ENCODE results near the gene DECR2.
"Not testable (repeated sequence)": the region's sequence is repeated elsewhere in the genome, so short reads cannot be mapped to it uniquely, and the experiment has no call there.

DECR2 gene

DNA sequence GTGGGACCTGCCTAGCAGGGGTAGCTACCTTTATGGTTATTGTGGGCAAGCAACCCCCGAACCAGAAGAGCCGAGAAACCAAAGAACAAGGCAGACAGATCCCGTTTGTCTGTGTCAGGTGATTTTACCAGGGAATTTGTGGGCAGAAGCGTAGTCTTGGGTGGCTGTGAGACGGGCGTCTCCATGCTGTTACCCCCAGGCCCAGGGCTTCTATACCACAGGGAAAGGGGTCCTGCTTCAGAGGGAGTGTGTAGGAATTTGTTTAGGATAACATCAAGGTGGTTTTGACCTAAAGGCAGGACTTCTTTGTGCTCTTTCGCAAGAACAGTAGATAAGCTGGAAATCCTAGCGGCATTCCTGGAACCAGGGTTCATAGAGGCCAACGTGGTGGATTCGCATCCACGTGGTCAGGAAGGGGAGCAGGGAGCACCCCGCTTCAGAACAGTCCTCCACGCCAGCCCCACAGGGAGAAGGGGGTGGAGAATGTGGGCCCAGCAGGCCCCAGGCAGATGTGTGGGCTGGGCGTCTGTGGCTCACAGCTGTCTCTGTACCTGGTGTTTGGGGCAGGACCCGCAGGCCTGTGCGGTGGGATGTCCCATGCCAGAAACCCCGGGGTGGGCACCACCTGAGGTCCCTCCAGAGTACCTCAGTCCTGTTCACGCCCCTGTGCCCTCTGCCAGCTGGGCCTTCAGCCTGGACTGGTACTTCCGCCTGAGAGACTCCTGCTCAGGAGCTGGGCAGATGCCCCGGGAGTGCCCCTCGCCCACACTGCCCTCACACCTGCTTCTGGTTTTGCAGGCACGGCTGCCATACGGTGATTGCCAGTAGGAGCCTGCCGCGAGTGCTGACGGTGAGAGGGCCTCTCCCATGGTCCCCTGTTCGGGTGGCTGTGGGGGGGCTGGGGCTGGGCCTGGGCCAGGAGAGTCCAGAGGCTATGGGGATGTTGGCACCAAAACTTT is 4.1 kb downstream of the DECR2 start:
- no peak for DNase-seq

DNA sequence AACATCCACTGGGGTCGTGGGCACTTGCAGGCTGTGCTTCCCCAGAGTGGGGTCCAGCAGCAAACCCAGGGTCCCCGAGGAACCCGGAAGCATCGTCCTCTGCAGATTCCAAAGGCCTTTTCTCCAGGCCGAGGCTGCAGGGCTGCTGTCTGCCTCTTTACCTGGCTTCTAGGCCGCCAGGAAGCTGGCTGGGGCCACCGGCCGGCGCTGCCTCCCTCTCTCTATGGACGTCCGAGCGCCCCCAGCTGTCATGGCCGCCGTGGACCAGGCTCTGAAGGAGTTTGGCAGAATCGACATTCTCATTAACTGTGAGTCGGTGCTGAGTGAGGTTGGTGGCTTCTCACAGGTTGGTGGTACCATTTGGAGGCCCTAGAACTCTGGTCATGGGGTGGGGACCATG is 5.6 kb downstream of the DECR2 start:
- no peak for DNase-seq

DNA sequence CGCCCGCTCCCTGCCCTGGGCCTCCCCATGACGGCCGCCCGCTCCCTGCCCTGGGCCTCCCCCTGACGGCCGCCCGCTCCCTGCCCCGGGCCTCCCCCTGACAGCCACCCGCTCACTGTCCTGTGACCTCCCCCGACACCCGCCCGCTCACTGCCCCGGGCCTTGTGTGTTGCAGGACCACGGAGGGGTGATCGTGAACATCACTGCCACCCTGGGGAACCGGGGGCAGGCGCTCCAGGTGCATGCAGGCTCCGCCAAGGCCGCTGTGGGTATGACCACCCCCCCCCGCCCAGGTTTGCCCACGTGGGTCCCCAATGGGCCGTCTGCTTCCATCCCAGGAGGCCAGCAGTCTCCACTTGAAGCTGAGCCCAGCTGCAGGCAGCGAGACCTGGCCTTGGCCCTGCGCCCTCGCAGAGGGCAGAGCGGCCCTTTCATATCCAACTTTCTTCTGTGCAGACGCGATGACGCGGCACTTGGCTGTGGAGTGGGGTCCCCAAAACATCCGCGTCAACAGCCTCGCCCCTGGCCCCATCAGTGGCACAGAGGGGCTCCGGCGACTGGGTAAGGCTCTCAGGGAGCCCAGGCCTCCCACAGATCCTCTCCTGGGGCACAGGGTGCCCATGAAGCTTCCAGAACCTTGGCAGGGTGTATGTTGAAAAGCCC is 9.0 kb downstream of the DECR2 start:
- DNase-seq = no peak

DNA sequence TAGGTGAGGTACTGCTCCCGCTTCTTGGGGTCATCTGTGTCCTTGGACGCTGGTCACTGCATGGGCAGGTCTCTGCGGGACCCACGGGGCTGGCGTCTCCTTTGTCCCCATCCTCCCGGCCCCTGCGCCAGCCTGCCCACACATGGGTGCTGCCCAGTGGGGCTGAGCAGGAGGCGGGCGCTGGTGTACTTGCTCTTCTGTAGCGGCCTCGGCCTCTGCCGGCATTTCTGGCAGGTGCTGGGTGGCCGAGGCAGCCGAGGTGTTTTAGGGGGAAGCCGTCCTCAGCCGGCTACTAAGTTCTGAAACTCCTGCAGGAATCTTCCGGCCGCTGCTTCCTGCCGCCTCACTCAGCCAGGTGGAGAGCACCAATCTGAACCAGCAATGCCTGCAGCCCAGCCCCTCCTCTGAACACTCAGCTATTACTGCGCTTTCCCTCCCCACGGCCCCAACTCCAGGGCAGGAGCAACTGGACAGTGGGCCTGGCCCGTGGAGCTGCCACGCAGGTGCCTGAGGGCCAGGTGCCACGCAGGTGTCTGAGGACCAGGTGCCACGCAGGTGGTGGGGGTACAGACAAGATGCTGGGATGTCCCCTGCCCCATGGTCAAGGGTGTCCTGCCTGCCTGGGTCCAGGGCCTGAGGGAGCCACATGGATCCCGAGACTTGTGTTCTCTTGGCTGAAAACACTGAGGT is 10.0 kb downstream of the DECR2 start:
- no peak for DNase-seq

DNA sequence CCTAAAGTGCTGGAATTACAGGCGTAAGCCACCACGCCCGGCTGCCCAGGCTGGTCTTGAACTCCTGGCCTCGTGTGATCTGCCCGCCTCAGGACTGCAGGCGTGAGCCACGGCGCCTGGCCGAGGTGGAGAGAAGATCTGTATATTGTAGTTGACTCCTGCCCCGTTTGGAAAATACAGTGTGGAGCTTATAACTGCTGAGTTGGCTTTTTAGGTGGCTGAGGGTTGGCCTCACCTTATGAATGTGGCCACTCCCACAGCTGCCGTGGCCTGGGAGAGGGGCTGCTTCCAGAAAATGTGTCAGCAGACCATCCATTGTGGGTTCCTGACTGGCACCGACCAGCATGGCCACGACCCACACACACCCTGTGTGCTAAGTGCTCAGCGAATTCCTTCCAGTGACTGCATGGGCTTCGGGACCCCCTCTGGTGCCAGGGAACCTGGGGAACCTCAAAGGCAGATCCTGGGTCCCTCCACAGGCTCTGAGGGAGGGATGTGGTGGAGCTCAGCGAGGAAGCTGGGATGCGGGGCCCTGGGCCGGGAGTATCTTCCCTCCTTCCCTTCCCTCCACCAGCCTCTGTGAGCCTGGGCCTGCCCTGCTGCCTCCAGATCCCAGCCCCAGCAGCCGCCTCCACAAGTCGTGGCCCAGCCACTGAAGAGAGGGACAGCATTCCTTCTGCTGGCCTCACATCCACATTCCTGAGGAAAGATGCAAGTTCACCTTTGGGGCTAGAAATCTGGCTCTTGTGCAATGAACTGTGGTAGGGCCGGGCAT is 12.9 kb downstream of the DECR2 start:
- DNase-seq = no peak

DNA sequence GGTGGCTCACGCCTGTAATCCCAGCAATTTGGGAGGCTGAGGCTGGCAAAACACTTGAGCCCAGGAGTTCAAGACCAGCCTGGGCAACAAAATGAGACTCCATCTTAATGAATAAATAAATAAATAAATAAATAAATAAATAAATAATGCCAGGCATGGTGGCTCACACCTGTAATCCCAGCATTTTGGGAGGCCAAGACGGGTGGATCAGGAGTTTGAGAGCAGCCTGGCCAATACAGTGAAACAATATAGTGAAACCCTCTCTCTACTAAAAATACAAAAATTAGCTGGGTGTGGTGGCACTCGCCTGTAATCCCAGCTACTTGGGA is 13.4 kb downstream of the DECR2 start:
- not testable (repeated sequence) for DNase-seq

DNA sequence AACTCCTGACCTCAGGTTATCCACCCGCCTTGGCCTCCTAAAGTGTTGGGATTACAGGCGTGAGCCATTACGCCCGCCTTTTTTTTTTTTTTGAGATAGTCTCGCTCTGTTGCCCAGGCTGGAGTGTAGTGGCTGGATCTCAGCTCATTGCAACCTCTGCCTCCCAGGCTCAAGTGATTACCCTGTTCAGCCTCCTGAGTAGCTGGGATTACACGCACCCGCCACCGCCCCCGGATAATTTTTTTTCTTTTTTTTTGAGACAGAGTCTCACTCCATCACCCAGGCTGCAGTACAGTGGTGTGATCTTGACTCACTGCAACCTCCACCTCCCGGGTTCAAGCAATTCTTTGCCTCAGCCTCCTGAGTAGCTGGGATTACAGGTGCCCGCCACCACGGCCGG is 20.5 kb downstream of the DECR2 start:
- DNase-seq = not testable (repeated sequence)

DNA sequence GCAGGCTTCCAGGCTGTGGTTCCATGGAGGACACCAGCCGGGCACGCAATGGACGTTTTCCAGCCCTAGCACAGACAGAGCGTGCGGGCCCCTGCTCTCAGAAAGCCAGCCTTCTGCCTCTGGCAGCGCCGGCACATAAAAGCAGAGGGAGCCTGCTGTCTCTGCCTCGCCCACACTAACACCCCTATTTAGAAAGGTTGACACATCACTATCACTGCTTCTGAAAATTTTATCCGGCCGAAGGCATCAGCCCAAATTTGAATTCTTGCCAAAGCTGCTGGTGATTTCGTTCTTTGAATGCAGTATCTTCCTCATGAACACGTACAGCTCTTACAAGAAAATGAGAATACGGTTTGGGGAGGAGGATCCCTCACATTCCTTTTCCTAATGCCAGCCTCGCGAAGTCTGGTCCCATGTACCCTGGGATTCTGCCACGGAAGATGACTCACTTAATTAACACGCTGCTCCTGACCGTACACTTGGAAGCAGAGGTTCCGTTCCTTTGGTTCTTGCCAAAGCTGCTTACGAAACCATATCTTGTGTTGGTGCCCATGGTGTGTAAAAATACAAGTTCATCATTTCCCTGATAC is 22.4 kb downstream of the DECR2 start:
- no peak for DNase-seq

DNA sequence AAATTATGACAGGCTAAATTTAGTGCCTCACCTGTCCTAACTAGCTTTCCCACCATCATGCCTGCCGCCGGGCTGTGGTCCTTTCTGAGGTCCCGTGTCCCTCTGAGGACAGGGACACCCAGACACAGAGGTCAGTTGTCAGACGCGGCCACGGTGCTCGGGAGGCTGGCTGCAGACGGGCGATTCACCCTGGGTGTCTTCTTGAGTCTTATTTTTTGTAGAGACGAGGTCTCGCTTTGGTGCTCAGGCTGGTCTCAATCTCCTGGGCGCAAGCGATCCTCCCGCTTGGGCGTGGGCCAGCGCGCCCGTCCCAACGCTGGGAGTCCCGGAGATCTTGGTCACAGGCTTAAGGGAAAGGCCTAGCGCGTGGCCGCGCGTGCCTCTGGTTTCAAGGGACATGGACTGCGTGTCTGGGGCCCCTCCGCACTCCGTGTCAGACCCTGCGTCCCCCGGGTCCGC is 23.0 kb downstream of the DECR2 start:
- no peak for DNase-seq

DNA sequence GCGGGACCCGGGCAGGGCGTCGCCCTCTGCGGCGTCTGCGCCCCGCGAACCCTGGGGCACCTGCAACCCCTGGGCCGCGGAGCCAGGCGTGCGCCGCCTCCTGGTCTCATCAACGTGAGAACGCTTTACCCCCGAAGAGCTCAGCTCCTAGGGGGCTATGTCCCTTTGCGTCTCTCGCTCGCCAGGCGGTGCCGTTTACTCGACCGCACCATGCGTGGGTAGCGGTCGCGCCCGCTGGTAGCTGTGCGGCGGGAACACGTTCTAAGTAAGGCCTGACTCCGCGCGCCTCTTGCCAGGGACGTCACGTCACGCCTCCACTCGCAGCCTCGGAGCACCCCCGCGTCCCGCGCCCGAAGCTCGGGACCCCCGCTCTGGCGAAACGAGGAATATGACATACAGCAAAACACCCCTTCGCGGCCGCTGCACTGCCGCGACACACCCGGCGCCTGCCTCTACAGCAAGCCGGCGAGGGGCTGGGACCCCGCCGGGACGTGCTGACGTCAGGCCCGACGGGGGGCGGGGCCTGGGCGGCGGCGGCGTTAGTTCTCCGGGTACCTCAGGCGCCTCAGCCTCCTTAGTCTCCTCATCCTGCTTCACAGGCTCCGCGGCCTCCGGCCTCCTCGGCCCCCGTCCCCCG is 23.5 kb downstream of the DECR2 start, which contains the start of gene RAB11FIP3:
Gene RAB11FIP3 (plus strand): TSS at position 568 of the 637 bp plus-strand sequence. CDS start 358 bp downstream, outside the sequence.
- DNase-seq = peak; percentile 78

DNA sequence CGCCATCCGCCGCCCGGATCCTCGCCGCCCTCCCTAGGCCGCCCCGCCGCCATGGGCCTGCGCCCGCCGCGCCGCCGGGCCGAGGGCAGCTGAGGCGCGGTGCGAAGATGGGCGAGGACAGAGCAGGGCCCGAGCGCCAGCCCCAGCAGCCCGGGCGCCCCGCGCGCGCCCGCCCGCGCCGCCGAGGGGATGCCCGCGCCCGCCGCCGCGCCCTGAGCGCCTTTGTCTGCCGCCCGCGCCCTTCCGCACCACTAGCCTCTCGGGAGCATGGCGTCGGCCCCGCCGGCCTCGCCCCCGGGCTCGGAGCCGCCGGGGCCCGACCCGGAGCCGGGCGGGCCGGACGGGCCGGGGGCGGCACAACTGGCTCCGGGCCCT is 24.0 kb downstream of the DECR2 start:
- DNase-seq = no peak

DNA sequence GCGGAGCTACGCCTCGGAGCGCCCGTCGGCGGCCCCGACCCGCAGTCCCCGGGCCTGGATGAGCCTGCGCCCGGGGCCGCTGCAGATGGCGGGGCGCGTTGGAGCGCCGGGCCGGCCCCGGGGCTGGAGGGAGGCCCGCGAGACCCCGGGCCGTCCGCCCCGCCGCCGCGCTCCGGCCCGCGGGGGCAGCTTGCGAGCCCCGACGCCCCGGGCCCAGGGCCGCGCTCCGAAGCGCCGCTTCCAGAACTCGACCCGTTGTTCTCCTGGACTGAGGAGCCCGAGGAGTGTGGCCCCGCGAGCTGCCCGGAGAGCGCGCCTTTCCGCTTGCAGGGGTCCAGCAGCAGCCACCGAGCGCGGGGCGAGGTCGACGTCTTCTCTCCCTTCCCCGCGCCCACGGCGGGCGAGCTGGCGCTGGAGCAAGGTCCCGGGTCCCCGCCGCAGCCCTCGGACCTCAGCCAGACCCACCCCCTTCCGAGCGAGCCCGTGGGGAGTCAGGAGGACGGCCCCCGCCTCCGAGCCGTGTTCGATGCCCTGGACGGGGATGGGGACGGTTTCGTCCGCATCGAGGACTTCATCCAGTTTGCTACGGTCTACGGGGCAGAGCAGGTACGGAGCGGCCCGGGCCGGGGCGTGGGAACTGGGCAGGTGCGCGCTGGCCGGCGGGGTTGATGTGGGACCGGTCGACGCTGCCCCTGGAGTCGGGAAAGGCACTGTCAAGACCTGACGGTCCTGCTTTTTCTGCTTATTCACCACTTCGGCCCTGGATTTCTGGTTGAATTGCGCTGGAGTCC is 24.6 kb downstream of the DECR2 start:
- no peak for DNase-seq

DNA sequence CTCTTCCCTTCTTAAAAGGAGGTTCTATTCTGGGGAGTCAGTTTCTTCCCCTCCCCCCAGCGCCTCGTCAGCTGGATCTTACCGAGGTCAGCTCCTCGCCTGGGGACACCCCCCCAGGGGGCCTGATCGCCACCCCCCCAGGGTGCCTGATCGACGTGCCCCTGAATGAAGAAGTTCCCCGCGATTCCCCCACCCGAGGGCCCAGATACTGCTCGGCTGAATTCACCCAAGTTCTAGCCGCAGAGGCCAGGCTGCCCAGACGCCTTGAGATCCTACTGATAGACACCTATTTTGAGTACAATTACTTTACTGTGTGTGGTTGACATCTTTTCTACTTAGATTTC is 25.2 kb downstream of the DECR2 start:
- no peak for DNase-seq

DNA sequence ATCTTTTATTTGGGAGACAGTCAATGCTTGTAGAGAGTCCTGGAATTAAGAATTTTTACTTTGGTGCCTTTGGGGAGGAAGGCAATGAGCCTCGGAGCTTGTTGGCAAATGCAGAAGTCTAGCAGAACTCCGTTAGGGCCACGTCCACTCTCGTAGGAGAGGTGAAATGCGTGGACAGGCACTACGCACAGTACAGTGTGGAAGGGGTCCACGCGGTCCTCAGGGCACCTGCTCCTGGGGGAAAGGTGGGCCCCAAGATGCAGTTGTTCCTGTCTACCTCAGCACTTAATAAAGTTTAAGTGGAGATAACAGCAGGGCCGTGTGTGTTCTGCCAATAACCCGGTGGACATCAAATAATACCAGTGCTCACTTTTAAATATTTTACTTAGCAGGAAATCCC is 25.6 kb downstream of the DECR2 start:
- no peak for DNase-seq

DNA sequence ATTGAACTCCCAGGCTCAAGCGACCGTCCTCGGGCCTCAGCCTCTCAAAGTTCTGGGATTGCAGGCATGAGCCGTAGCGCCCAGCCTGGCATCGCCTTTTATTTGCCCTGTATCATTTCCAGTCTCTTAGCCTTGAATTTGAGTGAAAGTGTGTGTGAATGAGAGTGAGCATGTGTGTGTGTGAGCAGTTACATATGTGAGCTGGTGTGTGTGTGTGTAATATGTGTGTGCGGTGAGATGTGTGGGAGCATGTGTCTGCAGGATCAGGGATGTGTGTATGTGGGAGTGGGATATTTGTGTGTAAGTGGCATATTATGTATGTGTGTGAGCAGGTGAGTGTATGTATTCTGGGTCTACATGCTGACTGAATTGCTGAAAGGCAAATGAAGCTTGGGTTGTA is 29.2 kb downstream of the DECR2 start:
- DNase-seq = no peak

DNA sequence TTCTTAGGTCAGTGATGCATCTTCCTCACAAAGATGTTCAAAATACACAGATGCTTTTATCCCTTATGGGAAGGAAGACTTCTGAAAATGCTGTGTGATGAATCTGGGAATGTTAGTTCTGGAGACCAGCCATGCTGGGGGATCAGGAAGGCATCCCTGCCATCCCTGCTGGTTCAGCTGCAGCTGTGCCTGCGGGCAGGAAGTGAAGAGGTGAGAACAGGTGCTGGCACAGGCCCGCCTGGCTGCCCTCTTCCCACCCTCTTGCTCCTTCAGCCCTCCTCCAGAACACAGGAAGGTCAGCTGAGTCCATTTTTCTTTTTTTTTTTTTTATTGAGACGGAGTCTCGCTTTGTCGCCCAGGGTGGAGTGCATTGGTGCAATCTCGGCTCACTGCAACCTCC is 38.9 kb downstream of the DECR2 start:
- no peak for DNase-seq

DNA sequence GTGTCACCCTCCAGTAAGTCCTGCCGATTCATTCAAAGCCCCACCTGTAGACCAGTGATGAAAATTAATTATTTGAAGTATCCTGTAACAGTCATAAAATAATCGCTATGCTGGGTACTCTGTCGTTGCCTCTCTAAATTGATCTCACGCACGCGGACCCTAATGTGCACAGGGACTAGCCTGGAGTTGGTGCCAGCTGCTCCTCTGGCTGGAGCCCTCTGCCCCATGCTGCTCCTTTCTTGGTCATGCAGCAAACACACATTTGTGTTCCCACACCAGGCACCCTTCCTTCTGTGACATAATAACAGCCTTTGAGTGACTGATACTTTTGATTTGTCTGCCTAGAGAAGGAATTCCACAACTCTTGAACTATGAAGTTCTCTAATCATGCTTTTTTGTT is 39.8 kb downstream of the DECR2 start:
- no peak for DNase-seq

DNA sequence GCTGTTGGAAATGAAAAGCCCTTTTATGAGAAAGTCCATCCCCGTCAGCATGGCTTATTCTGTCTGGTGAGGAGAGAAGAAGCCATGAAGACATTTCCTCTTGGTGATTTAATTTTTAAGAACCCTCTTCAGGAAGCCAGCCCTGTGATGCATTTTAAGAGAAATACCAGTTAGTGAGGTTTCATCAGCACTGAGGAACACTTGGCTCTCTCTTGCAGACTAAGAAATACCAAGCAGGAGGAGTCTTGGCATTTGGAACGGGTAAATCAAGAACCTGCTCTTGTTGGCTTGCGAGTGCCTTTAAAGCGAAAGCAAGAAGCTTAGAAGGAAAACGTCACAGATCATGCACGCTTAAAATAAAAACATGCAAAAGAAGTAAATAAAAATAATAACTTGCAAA is 41.3 kb downstream of the DECR2 start:
- no peak for DNase-seq

DNA sequence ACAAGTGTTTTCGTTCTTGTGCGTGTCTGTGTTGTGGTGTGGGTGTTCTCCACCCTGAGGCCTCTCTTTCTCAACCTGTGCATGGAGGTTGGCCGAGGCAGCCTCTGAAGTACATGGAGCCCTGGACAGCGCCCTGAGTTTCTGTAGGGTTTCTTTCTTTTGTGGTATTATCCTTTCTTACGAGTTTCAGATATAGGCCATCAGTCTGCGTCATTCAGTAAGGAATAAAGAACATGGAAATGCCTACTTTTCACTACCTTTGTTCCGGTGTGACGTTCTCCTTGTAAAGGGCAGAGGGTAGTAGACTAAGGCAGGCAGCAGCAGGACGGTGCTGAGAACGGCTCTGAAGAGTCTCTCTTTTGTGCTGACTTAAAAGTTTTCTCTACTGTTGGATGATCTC is 42.3 kb downstream of the DECR2 start:
- DNase-seq = no peak

DNA sequence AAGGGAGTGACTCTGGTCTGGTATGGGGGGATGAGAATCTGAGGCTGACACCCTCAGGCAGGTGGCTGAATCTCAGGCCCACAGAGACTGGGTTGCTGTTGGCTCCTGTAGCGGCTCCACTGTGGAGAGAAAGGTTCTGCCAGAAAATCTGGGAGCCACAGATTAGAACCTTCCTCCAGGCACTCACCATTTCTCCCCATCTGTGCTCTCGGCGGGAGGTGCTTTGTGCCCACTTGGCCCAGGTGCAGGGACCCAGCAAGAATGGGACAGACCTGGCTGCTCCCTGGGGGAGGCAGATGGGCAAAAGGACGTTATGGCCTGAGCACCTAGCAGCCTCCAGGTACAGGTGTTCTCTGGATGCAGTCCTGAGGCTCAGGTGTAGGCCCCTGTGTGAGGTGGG is 43.9 kb downstream of the DECR2 start:
- DNase-seq = no peak

DNA sequence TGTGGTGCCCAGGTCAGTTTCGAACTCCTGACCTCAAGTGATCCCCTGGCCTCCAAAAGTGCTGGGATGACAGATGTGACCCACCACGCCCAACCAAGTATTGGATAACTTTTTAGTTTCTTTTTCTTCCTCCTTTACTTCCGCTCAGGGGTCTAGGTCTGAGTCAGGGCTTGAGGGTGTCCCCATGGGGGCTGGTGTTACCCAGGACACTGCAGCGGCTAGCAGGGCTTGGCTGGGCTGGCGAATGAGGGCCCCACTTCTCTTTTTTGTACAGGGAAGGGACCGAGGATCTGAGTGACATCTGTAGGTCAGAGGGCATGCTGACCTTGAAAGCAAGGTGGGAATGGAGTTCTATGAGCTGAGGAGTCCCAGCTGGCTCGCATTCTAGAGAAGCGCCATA is 48.7 kb downstream of the DECR2 start:
- DNase-seq = no peak
